ENCODE measurements around the gene FLAD1. TPM values are rescaled to one million over a fixed set of nuclear protein-coding genes. Genes with fewer than 3 reads are reported as not detected.
"Not testable (repeated sequence)": the region's sequence is repeated elsewhere in the genome, so short reads cannot be mapped to it uniquely, and the experiment has no call there.

FLAD1 gene
- total RNA-seq, 2 donors from 2014 or later: 53.1 to 84.2 TPM

- not testable (repeated sequence) for H3K27me3 Mint-ChIP-seq; H3K36me3 Mint-ChIP-seq; DNase-seq (ENCODE audit: low spot score); H3K4me3 Mint-ChIP-seq; H3K9me3 Mint-ChIP-seq; ATAC-seq
- H3K27ac Mint-ChIP-seq: peak overlapping the region in 1 of 2 donors; percentile 33
- peaks cover 18 to 24% of the 10 kb centered on the region in 2 donors for H3K4me1 Mint-ChIP-seq (ENCODE audit: low read depth in 2 of 2)
Measured at GRCh38 chr1:154995301-154995983, 12.3 kb downstream of the FLAD1 start.

- H3K4me1 Mint-ChIP-seq (ENCODE audit: low read depth in 2 of 2): peaks cover 18 to 24% of the 10 kb centered on the region in 2 donors
- no peak for DNase-seq (ENCODE audit: low spot score)
- H3K9me3 Mint-ChIP-seq: no peaks in the 10 kb centered on the region
- no peaks in the 10 kb centered on the region for H3K36me3 Mint-ChIP-seq
- no peak overlapping the region for H3K27ac Mint-ChIP-seq
- no peak for ATAC-seq
- H3K4me3 Mint-ChIP-seq: no peak overlapping the region
- no peaks in the 10 kb centered on the region for H3K27me3 Mint-ChIP-seq
Measured at GRCh38 chr1:154996966-154997701, 14.0 kb downstream of the FLAD1 start.

GRCh38 chr1:154998201-154998780, 15.1 kb downstream of the FLAD1 start:
- Mint-ChIP-seq H3K4me1 (ENCODE audit: low read depth in 2 of 2) (peaks cover 19 to 24% of the 10 kb centered on the region in 2 donors), H3K4me3 (peak overlapping the region; percentile 38), H3K27ac (peak overlapping the region in 1 of 2 donors; percentile 94), H3K9me3 (no peaks in the 10 kb centered on the region), H3K27me3 (no peaks in the 10 kb centered on the region), H3K36me3 (no peaks in the 10 kb centered on the region)
- DNase-seq (ENCODE audit: low spot score) (no peak), ATAC-seq (no peak)

GRCh38 chr1:154998818-154999570, 15.8 kb downstream of the FLAD1 start:
- Mint-ChIP-seq H3K9me3 (no peaks in the 10 kb centered on the region), H3K27ac (peak overlapping the region; percentile 70 to 94), H3K36me3 (no peaks in the 10 kb centered on the region), H3K4me1 (ENCODE audit: low read depth in 2 of 2) (peaks cover 23 to 24% of the 10 kb centered on the region in 2 donors), H3K27me3 (no peaks in the 10 kb centered on the region), H3K4me3 (peak overlapping the region; percentile 83)
- DNase-seq (ENCODE audit: low spot score) (peak; percentile 79), ATAC-seq (no peak)

- peak overlapping the region; percentile 95 for H3K4me3 Mint-ChIP-seq
- H3K27me3 Mint-ChIP-seq: no peaks in the 10 kb centered on the region
- no peak for DNase-seq (ENCODE audit: low spot score)
- H3K9me3 Mint-ChIP-seq: no peaks in the 10 kb centered on the region
- no peaks in the 10 kb centered on the region for H3K36me3 Mint-ChIP-seq
- no peak for ATAC-seq
- peaks cover 29 to 31% of the 10 kb centered on the region in 2 donors for H3K4me1 Mint-ChIP-seq (ENCODE audit: low read depth in 2 of 2)
- H3K27ac Mint-ChIP-seq: peak overlapping the region; percentile 94 to 95
Measured at GRCh38 chr1:154999571-155000410, 16.6 kb downstream of the FLAD1 start.

GRCh38 chr1:155000411-155000725, 17.2 kb downstream of the FLAD1 start:
- Mint-ChIP-seq H3K36me3 (no peaks in the 10 kb centered on the region), H3K4me3 (peak overlapping the region; percentile 95), H3K27ac (peak overlapping the region; percentile 94 to 95), H3K9me3 (no peaks in the 10 kb centered on the region), H3K4me1 (ENCODE audit: low read depth in 2 of 2) (peaks cover 31 to 32% of the 10 kb centered on the region in 2 donors), H3K27me3 (no peaks in the 10 kb centered on the region)
- DNase-seq (ENCODE audit: low spot score) (no peak), ATAC-seq (no peak)

- peak; percentile 91 for DNase-seq (ENCODE audit: low spot score)
- ATAC-seq: peak; percentile 67 to 77
- peaks cover 31 to 36% of the 10 kb centered on the region in 2 donors for H3K4me1 Mint-ChIP-seq (ENCODE audit: low read depth in 2 of 2)
- no peaks in the 10 kb centered on the region for H3K27me3 Mint-ChIP-seq
- H3K9me3 Mint-ChIP-seq: no peaks in the 10 kb centered on the region
- H3K27ac Mint-ChIP-seq: peak overlapping the region; percentile 94 to 95
- no peaks in the 10 kb centered on the region for H3K36me3 Mint-ChIP-seq
- peak overlapping the region; percentile 95 for H3K4me3 Mint-ChIP-seq
Measured at GRCh38 chr1:155000726-155001424, 17.7 kb downstream of the FLAD1 start.

GRCh38 chr1:155001425-155001674, 18.2 kb downstream of the FLAD1 start:
- no peaks in the 10 kb centered on the region for H3K27me3 Mint-ChIP-seq
- ATAC-seq (no peak), DNase-seq (ENCODE audit: low spot score) (no peak)
- peak overlapping the region; percentile 94 to 95 for H3K27ac Mint-ChIP-seq
- H3K9me3 Mint-ChIP-seq: no peaks in the 10 kb centered on the region
- peak overlapping the region; percentile 95 for H3K4me3 Mint-ChIP-seq
- H3K36me3 Mint-ChIP-seq: no peaks in the 10 kb centered on the region
- H3K4me1 Mint-ChIP-seq (ENCODE audit: low read depth in 2 of 2): peaks cover 36 to 41% of the 10 kb centered on the region in 2 donors

- no peaks in the 10 kb centered on the region for H3K9me3 Mint-ChIP-seq
- H3K27me3 Mint-ChIP-seq: no peaks in the 10 kb centered on the region
- peak overlapping the region; percentile 95 for H3K4me3 Mint-ChIP-seq
- DNase-seq (ENCODE audit: low spot score) (peak; percentile 100), ATAC-seq (peak; percentile 90 to 94)
- H3K4me1 Mint-ChIP-seq (ENCODE audit: low read depth in 2 of 2): peaks cover 41 to 46% of the 10 kb centered on the region in 2 donors
- no peaks in the 10 kb centered on the region for H3K36me3 Mint-ChIP-seq
- H3K27ac Mint-ChIP-seq: peak overlapping the region; percentile 94 to 95
Measured at GRCh38 chr1:155001675-155002463, 18.7 kb downstream of the FLAD1 start.

- ATAC-seq: peak; percentile 3 to 36
- no peak for DNase-seq (ENCODE audit: low spot score)
Measured at GRCh38 chr1:155002464-155003226, 19.5 kb downstream of the FLAD1 start, which contains the start of gene ZBTB7B. Gene ZBTB7B, plus strand, starts transcription at chr1:155002802. Its CDS starts 11,859 bp downstream, at chr1:155014661.

GRCh38 chr1:155003227-155003765, 20.2 kb downstream of the FLAD1 start:
- ATAC-seq: no peak
- H3K27ac Mint-ChIP-seq: peak overlapping the region; percentile 94 to 98
- H3K27me3 Mint-ChIP-seq: no peaks in the 10 kb centered on the region
- H3K4me1 Mint-ChIP-seq (ENCODE audit: low read depth in 2 of 2): peaks cover 34 to 43% of the 10 kb centered on the region in 2 donors
- DNase-seq (ENCODE audit: low spot score): no peak
- no peaks in the 10 kb centered on the region for H3K9me3 Mint-ChIP-seq
- peak overlapping the region; percentile 95 for H3K4me3 Mint-ChIP-seq
- H3K36me3 Mint-ChIP-seq: no peaks in the 10 kb centered on the region

More at GRCh38 chr1:155002464-155003226, 19.5 kb downstream of the FLAD1 start, which contains the start of gene ZBTB7B:
- Mint-ChIP-seq H3K36me3 (no peaks in the 10 kb centered on the region), H3K4me3 (peak within 1 kb of the TSS; percentile 95), H3K4me1 (ENCODE audit: low read depth in 2 of 2) (peaks cover 37 to 45% of the 10 kb centered on the region in 2 donors), H3K27me3 (no peaks in the 10 kb centered on the region), H3K27ac (peak within 1 kb of the TSS; percentile 94 to 98), H3K9me3 (no peaks in the 10 kb centered on the region)
